ENCODE results near the gene PIK3R3.

PIK3R3 gene

GRCh38 chr1:46036894-46037839 lies 95.3 kb downstream of the PIK3R3 start:
- in situ Hi-C loops (cut with MboI; ENCODE audit: low pct_unique_long_range_greater_than_20kb, low sequenced_read_pairs), result loop anchor here (10.0 kb wide), 1 partner anchor 148 kb away; no protein-coding TSS in a partner anchor
- DNase-seq, result peak; percentile 90

- in situ Hi-C loops (cut with MboI; ENCODE audit: low pct_unique_long_range_greater_than_20kb, low sequenced_read_pairs), result loop anchor here (10.0 kb wide), 1 partner anchor 150 kb away; no protein-coding TSS in a partner anchor
- DNase-seq, result no peak
Observed at GRCh38 chr1:46034601-46035516, 97.6 kb downstream of the PIK3R3 start.

- in situ Hi-C loops (cut with MboI; ENCODE audit: low pct_unique_long_range_greater_than_20kb, low sequenced_read_pairs), result loop anchor here (10.0 kb wide), 1 partner anchor 154 kb away; no protein-coding TSS in a partner anchor
- no peak for DNase-seq
Observed at GRCh38 chr1:46030876-46031660, 101.4 kb downstream of the PIK3R3 start.

GRCh38 chr1:46030074-46030870 lies 102.2 kb downstream of the PIK3R3 start:
- DNase-seq, result no peak
- in situ Hi-C loops (cut with MboI; ENCODE audit: low pct_unique_long_range_greater_than_20kb, low sequenced_read_pairs), result loop anchor here (10.0 kb wide), 1 partner anchor 155 kb away; no protein-coding TSS in a partner anchor

- DNase-seq, result no peak
- in situ Hi-C loops (cut with MboI; ENCODE audit: low pct_unique_long_range_greater_than_20kb, low sequenced_read_pairs), result no loop called here
Observed at GRCh38 chr1:46027788-46028573, 104.4 kb downstream of the PIK3R3 start.

GRCh38 chr1:46026531-46026930 lies 105.9 kb downstream of the PIK3R3 start:
- DNase-seq, result no peak
- in situ Hi-C loops (cut with MboI; ENCODE audit: low pct_unique_long_range_greater_than_20kb, low sequenced_read_pairs), result no loop called here

GRCh38 chr1:46021046-46021996 lies 111.1 kb downstream of the PIK3R3 start:
- in situ Hi-C loops (cut with MboI; ENCODE audit: low pct_unique_long_range_greater_than_20kb, low sequenced_read_pairs), result no loop called here

GRCh38 chr1:46020010-46020409 lies 112.4 kb downstream of the PIK3R3 start:
- in situ Hi-C loops (cut with MboI; ENCODE audit: low pct_unique_long_range_greater_than_20kb, low sequenced_read_pairs), result no loop called here
- DNase-seq, result no peak

More at GRCh38 chr1:46021046-46021996, 111.1 kb downstream of the PIK3R3 start:
- no peak for DNase-seq

GRCh38 chr1:46019348-46019747 lies 113.1 kb downstream of the PIK3R3 start:
- DNase-seq, result no peak
- in situ Hi-C loops (cut with MboI; ENCODE audit: low pct_unique_long_range_greater_than_20kb, low sequenced_read_pairs), result no loop called here

GRCh38 chr1:46017876-46018503 lies 114.4 kb downstream of the PIK3R3 start:
- in situ Hi-C loops (cut with MboI; ENCODE audit: low pct_unique_long_range_greater_than_20kb, low sequenced_read_pairs), result no loop called here
- DNase-seq, result peak; percentile 37

- in situ Hi-C loops (cut with MboI; ENCODE audit: low pct_unique_long_range_greater_than_20kb, low sequenced_read_pairs), result no loop called here
- no peak for DNase-seq
Observed at GRCh38 chr1:46013581-46013980, 118.8 kb downstream of the PIK3R3 start.

- DNase-seq, result no peak
- in situ Hi-C loops (cut with MboI; ENCODE audit: low pct_unique_long_range_greater_than_20kb, low sequenced_read_pairs), result no loop called here
Observed at GRCh38 chr1:46012236-46012635, 120.2 kb downstream of the PIK3R3 start.

GRCh38 chr1:46011121-46011695 lies 121.2 kb downstream of the PIK3R3 start:
- no peak for DNase-seq
- in situ Hi-C loops (cut with MboI; ENCODE audit: low pct_unique_long_range_greater_than_20kb, low sequenced_read_pairs), result no loop called here

GRCh38 chr1:46010611-46011010 lies 121.8 kb downstream of the PIK3R3 start:
- in situ Hi-C loops (cut with MboI; ENCODE audit: low pct_unique_long_range_greater_than_20kb, low sequenced_read_pairs), result no loop called here
- no peak for DNase-seq

GRCh38 chr1:46008585-46008984 lies 123.8 kb downstream of the PIK3R3 start:
- no peak for DNase-seq
- in situ Hi-C loops (cut with MboI; ENCODE audit: low pct_unique_long_range_greater_than_20kb, low sequenced_read_pairs), result no loop called here

GRCh38 chr1:46005594-46005993 lies 126.8 kb downstream of the PIK3R3 start:
- no peak for DNase-seq
- in situ Hi-C loops (cut with MboI; ENCODE audit: low pct_unique_long_range_greater_than_20kb, low sequenced_read_pairs), result no loop called here

Data from KBM-7 (cell line).